GM12865 (cell line): ENCODE data around the gene ZDHHC21.

Experiments used
- DNase-seq: peaks from one replicate; pipeline ENCODE4 v3.0.0; 2010; ENCODE audit warnings: low read depth
- H3K4me3 ChIP-seq: 2 replicates; pipeline ENCODE4 v1.5.1; 2011; ENCODE audit warnings: mild to moderate bottlenecking, low read depth, low read length, control low read depth
- TF ChIP-seq, protein P1 (sequence below): IDR thresholded peaks from 2 replicates; pipeline ENCODE4 v1.5.1; 2011; ENCODE audit warnings: low read length, control low read depth, low read depth, inconsistent platforms; ENCODE audit not compliant: insufficient read depth; ENCODE audit errors: missing control alignments

The ZDHHC21 gene

GRCh38 chr9:14633148-14633547, 60.1 kb downstream of the ZDHHC21 start:
- TF ChIP-seq, protein P1, sequence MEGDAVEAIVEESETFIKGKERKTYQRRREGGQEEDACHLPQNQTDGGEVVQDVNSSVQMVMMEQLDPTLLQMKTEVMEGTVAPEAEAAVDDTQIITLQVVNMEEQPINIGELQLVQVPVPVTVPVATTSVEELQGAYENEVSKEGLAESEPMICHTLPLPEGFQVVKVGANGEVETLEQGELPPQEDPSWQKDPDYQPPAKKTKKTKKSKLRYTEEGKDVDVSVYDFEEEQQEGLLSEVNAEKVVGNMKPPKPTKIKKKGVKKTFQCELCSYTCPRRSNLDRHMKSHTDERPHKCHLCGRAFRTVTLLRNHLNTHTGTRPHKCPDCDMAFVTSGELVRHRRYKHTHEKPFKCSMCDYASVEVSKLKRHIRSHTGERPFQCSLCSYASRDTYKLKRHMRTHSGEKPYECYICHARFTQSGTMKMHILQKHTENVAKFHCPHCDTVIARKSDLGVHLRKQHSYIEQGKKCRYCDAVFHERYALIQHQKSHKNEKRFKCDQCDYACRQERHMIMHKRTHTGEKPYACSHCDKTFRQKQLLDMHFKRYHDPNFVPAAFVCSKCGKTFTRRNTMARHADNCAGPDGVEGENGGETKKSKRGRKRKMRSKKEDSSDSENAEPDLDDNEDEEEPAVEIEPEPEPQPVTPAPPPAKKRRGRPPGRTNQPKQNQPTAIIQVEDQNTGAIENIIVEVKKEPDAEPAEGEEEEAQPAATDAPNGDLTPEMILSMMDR, result no peak
- no peak for DNase-seq
- H3K4me3 ChIP-seq, result no peak overlapping the region

- no peak for DNase-seq
- TF ChIP-seq, protein P1, result no peak
- no peak overlapping the region for H3K4me3 ChIP-seq
Observed at GRCh38 chr9:14627513-14627912, 65.7 kb downstream of the ZDHHC21 start.

DNA sequence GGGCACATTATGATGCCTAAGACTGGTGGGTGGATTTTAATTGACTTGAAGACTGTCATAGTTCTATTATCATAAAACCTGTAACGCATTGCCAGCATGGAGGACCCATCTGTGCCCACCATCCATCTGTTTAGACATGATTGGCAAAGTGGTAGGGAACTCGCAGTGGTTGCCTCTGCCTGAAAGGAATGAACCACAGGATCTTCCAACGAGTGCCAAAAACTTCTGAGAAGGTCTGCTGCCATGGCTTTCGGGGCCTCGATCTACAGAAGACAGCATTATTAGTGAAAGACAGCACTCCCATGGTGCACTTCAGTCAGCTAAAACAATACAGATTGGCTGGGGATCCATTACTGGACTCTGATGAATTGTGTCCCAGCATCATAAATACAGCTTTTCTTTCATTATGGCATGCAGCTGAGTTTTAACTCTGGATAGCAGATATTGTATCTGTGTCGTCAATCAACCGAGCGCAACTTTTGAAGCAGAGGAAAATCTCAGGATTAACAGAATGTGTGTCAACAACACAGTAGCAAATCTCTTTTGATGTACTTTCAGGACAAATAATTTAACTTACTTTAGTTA, 74.3 kb downstream of the ZDHHC21 start:
- TF ChIP-seq, protein P1, result no peak
- no peak overlapping the region for H3K4me3 ChIP-seq
- DNase-seq, result no peak

- DNase-seq, result peak; percentile 66
- H3K4me3 ChIP-seq, result no peak overlapping the region
- TF ChIP-seq, protein P1, result peak; percentile 53
Observed at GRCh38 chr9:14616188-14616982, 76.8 kb downstream of the ZDHHC21 start.

GRCh38 chr9:14608540-14608939, 84.7 kb downstream of the ZDHHC21 start:
- TF ChIP-seq, protein P1, result no peak
- DNase-seq, result no peak

DNA sequence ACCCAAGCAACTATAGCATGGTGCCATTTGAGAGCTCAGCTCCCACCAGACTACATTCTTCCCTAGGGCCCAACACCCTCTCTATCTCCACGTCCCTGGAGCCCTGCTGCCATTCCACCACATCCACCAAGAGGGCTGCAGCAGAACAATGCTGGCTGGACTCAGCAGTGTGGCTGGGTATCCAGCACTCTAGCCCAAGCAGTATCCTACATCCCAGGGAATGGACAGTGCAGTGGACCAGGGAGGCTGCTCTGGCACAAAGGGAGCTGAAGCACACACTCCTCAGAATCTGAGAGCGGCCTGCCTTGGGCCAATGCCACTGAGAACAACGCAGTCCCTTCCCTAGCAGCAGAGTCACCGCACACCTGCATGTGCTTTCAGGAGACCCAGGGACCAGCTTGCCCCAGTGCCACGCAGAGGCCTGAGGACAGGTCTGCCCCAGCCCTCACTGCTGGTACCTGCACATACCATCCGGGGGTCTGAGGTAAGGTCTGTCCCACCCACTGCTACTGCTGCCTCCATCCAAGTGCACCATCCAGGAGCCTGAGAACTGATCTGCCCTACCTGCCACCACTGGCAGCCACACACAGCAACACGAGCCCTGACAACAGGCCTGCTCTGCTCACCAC, 95.9 kb downstream of the ZDHHC21 start:
- DNase-seq, result no peak
- no peak overlapping the region for H3K4me3 ChIP-seq
- TF ChIP-seq, protein P1, result no peak

More at GRCh38 chr9:14608540-14608939, 84.7 kb downstream of the ZDHHC21 start:
- no peak overlapping the region for H3K4me3 ChIP-seq

DNA sequence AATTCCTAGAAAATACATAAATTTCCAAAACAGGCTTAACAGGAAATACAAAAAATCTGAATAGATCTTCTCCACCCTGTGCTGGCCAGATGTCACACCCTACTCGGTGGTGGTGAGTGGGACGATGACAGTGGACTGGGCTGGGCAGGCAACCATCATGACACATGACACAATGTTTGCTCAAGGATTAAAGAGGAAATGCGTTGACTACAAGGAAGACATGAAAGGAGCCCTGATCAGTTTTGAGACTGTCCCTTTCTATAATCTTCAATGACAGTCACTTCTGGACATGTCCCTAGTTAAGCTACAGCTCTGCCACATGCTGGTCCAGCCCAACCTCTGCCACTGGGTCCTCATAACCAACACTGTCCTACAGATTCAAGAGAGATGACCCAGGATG, 99.8 kb downstream of the ZDHHC21 start:
- no peak for DNase-seq
- TF ChIP-seq, protein P1, result no peak
- no peak overlapping the region for H3K4me3 ChIP-seq
